Naive thymus-derived CD4-positive, alpha-beta T cell (primary cell): ENCODE data around the gene CDK14. TPM values are rescaled to one million over a fixed set of nuclear protein-coding genes. Genes with fewer than 3 reads are reported as not detected.

Experiments
- ATAC-seq: fragments of 150-1000 bp; cut with Tn5 transposase; 2 replicates; pipeline ENCODE4 v1.10.0; 2021; ENCODE audit warnings: mild to moderate bottlenecking, moderate library complexity
- CTCF ChIA-PET: fragments of 350-600 bp; sonication (Branson Sonifier 250); formaldehyde crosslinking; loops from one replicate; lab custom pipeline; 2021; ENCODE audit warnings: antibody characterized with exemption; lab: Charles Lee
- POLR2A ChIA-PET: fragments of 350-600 bp; sonication (Branson Sonifier 250); formaldehyde crosslinking; loops from one replicate; lab custom pipeline; 2021; ENCODE audit warnings: antibody characterized with exemption, inconsistent platforms; lab: Charles Lee
- DNase-seq, 9 donors: peaks; one replicate each; pipeline versions ENCODE4 v3.0.0 to v3.0.0-alpha.2; 2020 to 2022; ENCODE audit warnings: mixed read lengths in 1 of 9
- H3K27ac ChIP-seq: one replicate; pipeline ENCODE4 v1.7.0; 2013; ENCODE audit warnings: mild to moderate bottlenecking, low read depth, low read length, moderate library complexity
- H3K27me3 ChIP-seq, 2 donors: one replicate each; pipeline ENCODE4 v1.7.0; 2013; ENCODE audit warnings: low read length in 2 of 2, mild to moderate bottlenecking in 2 of 2, moderate library complexity in 2 of 2; ENCODE audit not compliant: control insufficient read depth in 2 of 2, insufficient read depth in 2 of 2
- H3K36me3 ChIP-seq, 3 experiments: 1 replicate in 2 of 3; 2 replicates in 1 of 3; pipeline ENCODE4 v1.7.0; 2013; ENCODE audit warnings: low read length in 3 of 3, mild to moderate bottlenecking in 3 of 3, moderate library complexity in 1 of 3; ENCODE audit not compliant: insufficient read depth in 3 of 3, control insufficient read depth in 2 of 3
- H3K4me1 ChIP-seq, 2 donors: one replicate each; pipeline ENCODE4 v1.7.0; 2013; ENCODE audit warnings: low read length in 2 of 2, mild to moderate bottlenecking in 2 of 2, moderate library complexity in 1 of 2; ENCODE audit not compliant: control insufficient read depth in 2 of 2, insufficient read depth in 2 of 2
- H3K4me3 ChIP-seq: 2 replicates; pipeline ENCODE4 v1.7.0; 2013; ENCODE audit warnings: mild to moderate bottlenecking, low read length
- H3K9me3 ChIP-seq, 3 experiments: 1 replicate in 2 of 3; 2 replicates in 1 of 3; pipeline ENCODE4 v1.7.0; 2013; ENCODE audit warnings: low read length in 3 of 3; ENCODE audit not compliant: control insufficient read depth in 2 of 3
- H3K27ac Mint-ChIP-seq, 9 donors: one replicate each; pipeline ENCODE4 v1.8.0; 2020 to 2022; ENCODE audit warnings: mixed read lengths in 9 of 9, mild to moderate bottlenecking in 8 of 9, moderate library complexity in 5 of 9, inconsistent platforms in 2 of 9
- H3K27me3 Mint-ChIP-seq, 5 donors: one replicate each; pipeline ENCODE4 v1.8.0; 2021 to 2022; ENCODE audit warnings: mixed read lengths in 5 of 5, mild to moderate bottlenecking in 1 of 5
- H3K36me3 Mint-ChIP-seq, 5 donors: one replicate each; pipeline ENCODE4 v1.8.0; 2020 to 2022; ENCODE audit warnings: mixed read lengths in 5 of 5, mild to moderate bottlenecking in 3 of 5, inconsistent platforms in 1 of 5
- H3K4me1 Mint-ChIP-seq, 7 donors: one replicate each; pipeline ENCODE4 v1.8.0; 2020 to 2022; ENCODE audit warnings: mixed read lengths in 7 of 7, mild to moderate bottlenecking in 3 of 7, inconsistent platforms in 1 of 7
- H3K4me3 Mint-ChIP-seq, 10 donors: one replicate each; pipeline ENCODE4 v1.8.0; 2020 to 2022; ENCODE audit warnings: mild to moderate bottlenecking in 10 of 10, mixed read lengths in 10 of 10, moderate library complexity in 6 of 10, inconsistent platforms in 2 of 10
- H3K9me3 Mint-ChIP-seq, 11 donors: one replicate each; pipeline ENCODE4 v1.8.0; 2020 to 2022; ENCODE audit warnings: mixed read lengths in 11 of 11, mild to moderate bottlenecking in 4 of 11, inconsistent platforms in 1 of 11, moderate library complexity in 1 of 11
- intact Hi-C, 2 donors: fragments of 100-400 bp; cut with micrococcal nuclease; formaldehyde crosslinking; loops; one replicate each; pipeline ENCODE4 v1.15.1; 2023
- polyA plus RNA-seq, 2 donors: library from polyadenylated mRNA; unstranded; fragments of 300-500 nt; fragmentation: Illumina TruSeq; gene quantifications; one replicate each; pipeline ENCODE4 v1.2.3, GENCODE V29; 2021
- total RNA-seq, 6 experiments: library from RNA in 5 of 6; stranded (reverse) in 5 of 6; gene quantifications; 1 replicate in 5 of 6; 2 replicates in 1 of 6; pipeline ENCODE4 v1.2.3 and lab custom pipeline; 2021 to 2026

Gene CDK14
- total and polyA plus RNA-seq, 7 experiments from 2014 or later = 0.05 to 9.9 (median 0.72) TPM; not detected in 1

- no peak overlapping the region for H3K4me3 Mint-ChIP-seq
- no peaks in the 10 kb centered on the region for H3K4me1 Mint-ChIP-seq
- H3K27me3 Mint-ChIP-seq = peaks cover 0 to 5% (median 0%) of the 10 kb centered on the region in 5 donors
- ATAC-seq = no peak
- peaks cover 0 to 11% (median 4%) of the 10 kb centered on the region in 11 donors for H3K9me3 Mint-ChIP-seq
- no peaks in the 10 kb centered on the region for H3K4me1 ChIP-seq
- CTCF ChIA-PET = no interaction called here
- intact Hi-C loops = no loop called here
- no peaks in the 10 kb centered on the region for H3K27me3 ChIP-seq
- H3K27ac Mint-ChIP-seq = no peak overlapping the region
- H3K9me3 ChIP-seq = no peaks in the 10 kb centered on the region
- no peak overlapping the region for H3K4me3 ChIP-seq
- no peaks in the 10 kb centered on the region for H3K36me3 ChIP-seq
- no peaks in the 10 kb centered on the region for H3K36me3 Mint-ChIP-seq
- POLR2A ChIA-PET = no interaction called here
- no peak for DNase-seq
- no peak overlapping the region for H3K27ac ChIP-seq
These were observed 178.6 kb downstream of the CDK14 start for GRCh38 chr7:90774706-90775105.

GRCh38 chr7:90775383-90775965 is 179.4 kb downstream of the CDK14 start:
- H3K36me3 ChIP-seq = no peaks in the 10 kb centered on the region
- POLR2A ChIA-PET = no interaction called here
- intact Hi-C loops = no loop called here
- H3K27ac Mint-ChIP-seq = no peak overlapping the region
- ATAC-seq (no peak), DNase-seq (no peak)
- H3K4me1 Mint-ChIP-seq = no peaks in the 10 kb centered on the region
- no peaks in the 10 kb centered on the region for H3K9me3 ChIP-seq
- peaks cover 0 to 5% (median 0%) of the 10 kb centered on the region in 5 donors for H3K27me3 Mint-ChIP-seq
- H3K4me3 Mint-ChIP-seq = no peak overlapping the region
- no peaks in the 10 kb centered on the region for H3K27me3 ChIP-seq
- H3K9me3 Mint-ChIP-seq = peaks cover 0 to 11% (median 4%) of the 10 kb centered on the region in 11 donors
- H3K36me3 Mint-ChIP-seq = no peaks in the 10 kb centered on the region
- CTCF ChIA-PET = no interaction called here
- no peaks in the 10 kb centered on the region for H3K4me1 ChIP-seq
- no peak overlapping the region for H3K27ac ChIP-seq
- H3K4me3 ChIP-seq = no peak overlapping the region

- Histone ChIP-seq H3K27me3 (no peaks in the 10 kb centered on the region), H3K4me3 (no peak overlapping the region), H3K9me3 (no peaks in the 10 kb centered on the region), H3K27ac (no peak overlapping the region), H3K36me3 (no peaks in the 10 kb centered on the region), H3K4me1 (no peaks in the 10 kb centered on the region)
- Mint-ChIP-seq H3K27ac (no peak overlapping the region), H3K36me3 (no peaks in the 10 kb centered on the region), H3K4me1 (no peaks in the 10 kb centered on the region), H3K9me3 (peaks cover 0 to 4% (median 1%) of the 10 kb centered on the region in 11 donors), H3K27me3 (peaks cover 0 to 5% (median 0%) of the 10 kb centered on the region in 5 donors), H3K4me3 (no peak overlapping the region)
- intact Hi-C loops = no loop called here
- ChIA-PET CTCF (no interaction called here), POLR2A (no interaction called here)
- DNase-seq (no peak), ATAC-seq (no peak)
These were observed 180.9 kb downstream of the CDK14 start for GRCh38 chr7:90777041-90777440.

DNA sequence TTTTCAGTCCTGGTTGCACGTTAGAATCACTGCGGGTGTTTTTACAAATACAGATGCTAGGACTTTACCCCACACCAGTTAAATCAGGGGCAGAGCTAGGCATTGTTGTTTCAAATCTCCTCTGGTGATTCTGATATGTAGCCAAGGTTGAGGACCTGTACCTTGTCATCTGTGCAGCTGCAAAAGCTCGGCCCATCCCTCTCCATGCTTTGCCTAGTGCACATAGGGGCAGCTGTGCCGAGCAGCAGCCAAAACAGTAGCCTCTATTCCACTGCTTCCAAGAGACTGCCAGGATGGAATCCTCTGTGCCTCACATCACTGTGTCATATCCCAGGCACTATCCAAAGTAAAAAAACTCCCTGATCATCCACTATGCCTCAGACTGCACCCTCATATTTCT is 181.3 kb downstream of the CDK14 start:
- Histone ChIP-seq H3K27ac (no peak overlapping the region), H3K27me3 (no peaks in the 10 kb centered on the region), H3K4me3 (no peak overlapping the region), H3K4me1 (no peaks in the 10 kb centered on the region), H3K36me3 (no peaks in the 10 kb centered on the region), H3K9me3 (no peaks in the 10 kb centered on the region)
- no peak overlapping the region for H3K4me3 Mint-ChIP-seq
- intact Hi-C loops = no loop called here
- peaks cover 0 to 3% (median under 1%) of the 10 kb centered on the region in 11 donors for H3K9me3 Mint-ChIP-seq
- DNase-seq = no peak
- H3K36me3 Mint-ChIP-seq = no peaks in the 10 kb centered on the region
- H3K4me1 Mint-ChIP-seq = no peaks in the 10 kb centered on the region
- ATAC-seq = no peak
- peaks cover 0 to 5% (median 0%) of the 10 kb centered on the region in 5 donors for H3K27me3 Mint-ChIP-seq
- H3K27ac Mint-ChIP-seq = no peak overlapping the region
- ChIA-PET POLR2A (no interaction called here), CTCF (no interaction called here)

- H3K9me3 Mint-ChIP-seq = peaks cover 0 to 3% (median 0%) of the 10 kb centered on the region in 11 donors
- no peak overlapping the region for H3K4me3 Mint-ChIP-seq
- CTCF ChIA-PET = no interaction called here
- no peaks in the 10 kb centered on the region for H3K27me3 ChIP-seq
- ATAC-seq (no peak), DNase-seq (no peak)
- H3K36me3 ChIP-seq = no peaks in the 10 kb centered on the region
- peaks cover 0 to 5% (median 0%) of the 10 kb centered on the region in 5 donors for H3K27me3 Mint-ChIP-seq
- no peak overlapping the region for H3K27ac Mint-ChIP-seq
- H3K27ac ChIP-seq = no peak overlapping the region
- H3K36me3 Mint-ChIP-seq = no peaks in the 10 kb centered on the region
- POLR2A ChIA-PET = no interaction called here
- no peaks in the 10 kb centered on the region for H3K4me1 ChIP-seq
- intact Hi-C loops = no loop called here
- no peaks in the 10 kb centered on the region for H3K9me3 ChIP-seq
- H3K4me1 Mint-ChIP-seq = no peaks in the 10 kb centered on the region
- H3K4me3 ChIP-seq = no peak overlapping the region
These were observed 181.8 kb downstream of the CDK14 start for GRCh38 chr7:90777886-90778285.

DNA sequence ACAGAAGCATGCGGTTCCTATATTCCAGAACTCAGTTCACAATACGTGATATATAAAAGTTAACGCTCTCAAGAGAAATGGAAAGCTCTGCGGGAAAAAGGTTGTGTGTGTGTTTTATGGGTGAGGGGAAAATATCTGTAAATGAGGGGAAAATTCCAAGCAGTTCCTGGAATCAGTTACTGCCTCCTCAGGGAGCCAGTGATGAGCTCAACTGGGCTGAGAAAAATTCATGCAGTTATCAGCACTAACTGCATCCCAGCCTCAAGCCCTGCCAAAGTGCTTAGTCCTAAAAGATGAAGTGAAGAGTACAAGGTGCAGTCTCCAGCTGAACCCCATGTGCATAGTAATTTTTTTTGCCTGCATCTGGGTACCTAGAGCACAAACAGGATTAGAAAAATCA is 191.9 kb downstream of the CDK14 start:
- POLR2A ChIA-PET = no interaction called here
- H3K9me3 ChIP-seq = no peaks in the 10 kb centered on the region
- H3K36me3 Mint-ChIP-seq = peaks cover 0 to 3% (median 0%) of the 10 kb centered on the region in 5 donors
- DNase-seq = no peak
- no peaks in the 10 kb centered on the region for H3K27me3 ChIP-seq
- no peaks in the 10 kb centered on the region for H3K4me1 Mint-ChIP-seq
- H3K27ac ChIP-seq = no peak overlapping the region
- H3K27ac Mint-ChIP-seq = no peak overlapping the region
- CTCF ChIA-PET = no interaction called here
- H3K27me3 Mint-ChIP-seq = peaks cover 0 to 5% (median 0%) of the 10 kb centered on the region in 5 donors
- ATAC-seq = no peak
- peaks cover 0 to 22% (median 5%) of the 10 kb centered on the region in 11 donors for H3K9me3 Mint-ChIP-seq
- H3K36me3 ChIP-seq = no peaks in the 10 kb centered on the region
- no peak overlapping the region for H3K4me3 Mint-ChIP-seq
- no peaks in the 10 kb centered on the region for H3K4me1 ChIP-seq
- intact Hi-C loops = no loop called here
- no peak overlapping the region for H3K4me3 ChIP-seq

DNA sequence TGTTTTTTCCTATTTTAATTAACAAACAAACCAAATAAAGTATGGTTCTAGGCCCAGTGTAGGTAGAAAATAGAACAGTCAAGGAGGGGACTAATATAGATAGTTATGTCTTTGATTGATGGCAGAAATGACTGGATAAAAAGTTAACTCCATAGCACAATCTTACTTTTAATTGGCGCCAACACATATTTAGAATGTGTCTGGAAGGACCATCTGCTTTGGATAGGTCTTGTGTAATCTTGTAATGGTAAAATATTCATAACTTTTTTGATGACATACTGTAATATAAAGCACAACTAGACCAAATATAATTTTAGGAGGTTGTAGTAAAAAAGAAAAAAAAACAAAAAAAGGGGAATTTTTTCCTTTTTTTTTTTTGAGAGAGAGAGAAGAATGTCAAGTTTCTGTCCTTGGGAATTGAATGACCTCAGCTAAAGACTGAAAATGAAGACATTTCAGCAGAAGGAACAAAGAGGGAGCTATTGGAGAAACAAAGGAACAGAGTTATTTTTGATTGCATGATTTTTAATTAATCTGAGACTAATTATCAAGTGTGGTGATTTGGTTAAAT is 193.7 kb downstream of the CDK14 start:
- Histone ChIP-seq H3K27ac (no peak overlapping the region), H3K4me3 (no peak overlapping the region), H3K27me3 (no peaks in the 10 kb centered on the region), H3K36me3 (no peaks in the 10 kb centered on the region), H3K4me1 (no peaks in the 10 kb centered on the region), H3K9me3 (no peaks in the 10 kb centered on the region)
- Mint-ChIP-seq H3K4me3 (no peak overlapping the region), H3K36me3 (peaks cover 0 to 4% (median 0%) of the 10 kb centered on the region in 5 donors), H3K9me3 (peaks cover 3 to 25% (median 15%) of the 10 kb centered on the region in 11 donors), H3K27me3 (no peaks in the 10 kb centered on the region), H3K4me1 (no peaks in the 10 kb centered on the region), H3K27ac (no peak overlapping the region)
- intact Hi-C loops = no loop called here
- ChIA-PET CTCF (no interaction called here), POLR2A (no interaction called here)
- DNase-seq = no peak
- ATAC-seq = no peak
